Brain microvascular endothelial cell (primary cell): ENCODE results near the gene PCDHGC4.

ENCODE experiments used
- DNase-seq: peaks from one replicate; pipeline ENCODE4 v3.0.0-alpha.2; 2020
- H3K27ac ChIP-seq: fragments of 250-450 bp; sonication (Bioruptor Pico); 2 replicates; pipeline ENCODE4 v1.5.1; 2020; ENCODE audit warnings: mild to moderate bottlenecking, moderate library complexity
- H3K27me3 ChIP-seq: fragments of 250-450 bp; sonication (Bioruptor Pico); replicated peaks from 2 replicates; pipeline ENCODE4 v1.5.1; 2020; ENCODE audit warnings: mild to moderate bottlenecking
- H3K36me3 ChIP-seq: fragments of 250-450 bp; sonication (Bioruptor Pico); replicated peaks from 2 replicates; pipeline ENCODE4 v1.5.1; 2020; ENCODE audit warnings: mild to moderate bottlenecking
- H3K4me3 ChIP-seq: 2 replicates; pipeline ENCODE4 v1.5.1; 2011; ENCODE audit warnings: low read depth, mild to moderate bottlenecking, control low read depth, low read length, moderate library complexity
- CTCF ChIP-seq: IDR thresholded peaks from 2 replicates; pipeline ENCODE4 v1.5.1; 2011; ENCODE audit warnings: low read depth, mild to moderate bottlenecking, moderate library complexity, low read length, control low read depth, inconsistent platforms; ENCODE audit errors: missing control alignments
- in situ Hi-C: cut with HindIII; loops from 2 replicates; pipeline ENCODE4 v1.10.0; 2017; ENCODE audit warnings: low sequenced_read_pairs, low pct_ligation_motif_present

The PCDHGC4 gene

GRCh38 chr5:141515141-141515540 lies 30.3 kb downstream of the PCDHGC4 start:
- Histone ChIP-seq H3K27ac (peak overlapping the region; percentile 95), H3K27me3 (no peaks in the 10 kb centered on the region), H3K4me3 (no peak overlapping the region), H3K36me3 (peaks cover 20% of the 10 kb centered on the region)
- no peak for DNase-seq
- no peak for TF ChIP-seq CTCF
- in situ Hi-C loops: loop anchor here (25.0 kb wide), 1 partner anchor 103 kb away; the partner anchor contains the start of genes PCDHGA10, PCDHGA11, PCDHGA9 and PCDHGB6

- no peak for TF ChIP-seq CTCF
- Histone ChIP-seq H3K27me3 (no peaks in the 10 kb centered on the region), H3K27ac (no peak overlapping the region), H3K4me3 (no peak overlapping the region), H3K36me3 (peaks cover 19% of the 10 kb centered on the region)
- in situ Hi-C loops: loop anchor here (25.0 kb wide), 1 partner anchor 104 kb away; the partner anchor contains the start of genes PCDHGA10, PCDHGA11, PCDHGA9 and PCDHGB6
- no peak for DNase-seq
Observed at GRCh38 chr5:141515946-141516671, 31.3 kb downstream of the PCDHGC4 start.

GRCh38 chr5:141516672-141517025 lies 31.8 kb downstream of the PCDHGC4 start:
- H3K27ac ChIP-seq: no peak overlapping the region
- H3K27me3 ChIP-seq: no peaks in the 10 kb centered on the region
- H3K4me3 ChIP-seq: no peak overlapping the region
- in situ Hi-C loops: loop anchor here (25.0 kb wide), 1 partner anchor 104 kb away; the partner anchor contains the start of genes PCDHGA10, PCDHGA11, PCDHGA9 and PCDHGB6
- no peak for TF ChIP-seq CTCF
- H3K36me3 ChIP-seq: peaks cover 14% of the 10 kb centered on the region
- DNase-seq: no peak

- Histone ChIP-seq H3K36me3 (peaks cover 9% of the 10 kb centered on the region), H3K27ac (no peak overlapping the region), H3K4me3 (no peak overlapping the region), H3K27me3 (no peaks in the 10 kb centered on the region)
- TF ChIP-seq CTCF: no peak
- in situ Hi-C loops: loop anchor here (25.0 kb wide), 1 partner anchor 105 kb away; the partner anchor contains the start of genes PCDHGA10, PCDHGA11, PCDHGA9 and PCDHGB6
- no peak for DNase-seq
Observed at GRCh38 chr5:141517312-141517711, 32.5 kb downstream of the PCDHGC4 start.

GRCh38 chr5:141517880-141518617 lies 33.2 kb downstream of the PCDHGC4 start:
- Histone ChIP-seq H3K27ac (no peak overlapping the region), H3K27me3 (no peaks in the 10 kb centered on the region), H3K4me3 (no peak overlapping the region), H3K36me3 (peaks cover 9% of the 10 kb centered on the region)
- DNase-seq: no peak
- no peak for TF ChIP-seq CTCF
- in situ Hi-C loops: loop anchor here (25.0 kb wide), 1 partner anchor 106 kb away; the partner anchor contains the start of genes PCDHGA10, PCDHGA11, PCDHGA9 and PCDHGB6
